Activated naive CD8-positive, alpha-beta T cell treated with anti-CD3 and anti-CD28 coated beads for 36 hours (primary cell): Measurements from ENCODE around the gene EPB41L1. TPM values are rescaled to one million over a fixed set of nuclear protein-coding genes. Genes with fewer than 3 reads are reported as not detected.

ENCODE experiments used
- DNase-seq: peaks from one replicate; pipeline ENCODE4 v3.0.0; 2021
- H3K27ac Mint-ChIP-seq: one replicate; pipeline ENCODE4 v1.8.0; 2022; ENCODE audit warnings: mild to moderate bottlenecking, moderate library complexity, mixed read lengths
- H3K27me3 Mint-ChIP-seq: one replicate; pipeline ENCODE4 v1.8.0; 2022; ENCODE audit warnings: mild to moderate bottlenecking, mixed read lengths
- H3K36me3 Mint-ChIP-seq: one replicate; pipeline ENCODE4 v1.8.0; 2021; ENCODE audit warnings: mild to moderate bottlenecking, mixed read lengths
- H3K4me1 Mint-ChIP-seq: one replicate; pipeline ENCODE4 v1.8.0; 2021; ENCODE audit warnings: mixed read lengths
- H3K4me3 Mint-ChIP-seq: one replicate; pipeline ENCODE4 v1.8.0; 2022; ENCODE audit warnings: mild to moderate bottlenecking, moderate library complexity, mixed read lengths
- H3K9me3 Mint-ChIP-seq: one replicate; pipeline ENCODE4 v1.8.0; 2022; ENCODE audit warnings: mixed read lengths
- total RNA-seq, 2 experiments: library from RNA; stranded (reverse); gene quantifications; one replicate each; pipeline ENCODE4 v1.2.3, GENCODE V29; 2021

The EPB41L1 gene
- total RNA-seq, 2 experiments from 2014 or later, result 0.84 to 0.99 TPM

DNA sequence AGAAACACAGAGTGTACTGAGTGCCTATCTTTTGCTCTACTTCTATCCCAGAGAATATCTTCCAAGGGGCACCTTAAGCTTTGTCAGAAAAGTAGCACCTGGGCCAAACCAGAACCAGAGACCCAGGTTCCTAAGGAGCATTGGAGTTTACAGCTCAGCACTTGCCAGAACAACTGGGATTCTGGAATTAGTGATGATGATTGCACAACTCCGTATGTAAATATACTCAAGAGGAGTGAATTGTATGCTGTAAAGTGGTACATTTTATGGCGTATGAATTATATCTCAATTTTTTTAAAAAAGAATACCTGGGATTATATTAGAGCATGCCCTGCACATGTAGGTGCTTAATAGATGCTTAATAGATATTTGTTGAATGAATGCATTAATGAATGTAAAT lies 36.2 kb upstream of the EPB41L1 start:
- Mint-ChIP-seq H3K4me3 (no peak overlapping the region), H3K36me3 (no peaks in the 10 kb centered on the region), H3K27me3 (peaks cover 5% of the 10 kb centered on the region), H3K9me3 (no peaks in the 10 kb centered on the region), H3K4me1 (no peaks in the 10 kb centered on the region), H3K27ac (no peak overlapping the region)
- no peak for DNase-seq

DNA sequence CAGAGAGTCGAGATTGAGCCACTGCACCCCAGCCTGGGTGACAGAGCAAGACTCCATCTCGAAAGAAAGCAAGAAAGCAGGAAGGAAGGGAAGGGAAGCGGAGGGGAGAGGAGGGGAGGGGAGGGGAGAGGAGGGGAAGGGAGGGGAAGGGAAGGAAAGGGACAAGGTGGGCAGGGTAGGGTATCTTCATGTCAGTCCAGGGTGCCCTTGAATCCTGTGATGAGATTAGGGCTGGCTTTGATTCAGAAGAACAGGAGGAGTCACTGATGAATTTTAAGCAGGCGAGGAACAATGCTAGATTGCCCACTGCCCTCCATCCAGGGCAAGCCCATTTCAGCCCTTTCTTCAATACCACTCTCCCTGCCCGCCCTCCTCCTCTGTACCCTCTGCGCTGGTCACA lies 35.0 kb upstream of the EPB41L1 start:
- H3K9me3 Mint-ChIP-seq, result no peaks in the 10 kb centered on the region
- peaks cover 5% of the 10 kb centered on the region for H3K27me3 Mint-ChIP-seq
- no peak for DNase-seq
- H3K36me3 Mint-ChIP-seq, result no peaks in the 10 kb centered on the region
- no peak overlapping the region for H3K27ac Mint-ChIP-seq
- no peaks in the 10 kb centered on the region for H3K4me1 Mint-ChIP-seq
- no peak overlapping the region for H3K4me3 Mint-ChIP-seq

DNA sequence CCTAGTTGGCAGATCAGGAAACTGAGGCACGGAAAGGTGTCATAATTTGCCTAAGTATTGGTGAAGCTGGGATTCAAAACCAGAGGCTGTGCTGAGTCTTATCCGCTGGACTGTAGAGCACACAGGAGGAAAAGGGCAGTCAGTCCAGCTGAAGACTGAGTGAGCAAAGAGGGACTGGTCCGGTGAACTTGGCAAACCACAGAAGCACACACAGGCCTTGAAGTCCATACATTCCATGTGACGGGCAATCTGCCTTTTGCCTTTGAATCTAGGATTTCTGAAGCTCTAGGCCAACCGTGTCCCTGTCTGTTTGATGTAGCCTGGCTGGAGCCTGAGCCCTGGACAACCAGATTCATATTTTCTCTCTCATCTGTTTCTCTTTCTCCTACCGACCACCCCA lies 34.3 kb upstream of the EPB41L1 start:
- no peak for DNase-seq
- Mint-ChIP-seq H3K36me3 (no peaks in the 10 kb centered on the region), H3K27me3 (peaks cover 5% of the 10 kb centered on the region), H3K9me3 (no peaks in the 10 kb centered on the region), H3K27ac (no peak overlapping the region), H3K4me1 (no peaks in the 10 kb centered on the region), H3K4me3 (no peak overlapping the region)

- H3K4me1 Mint-ChIP-seq, result no peaks in the 10 kb centered on the region
- no peaks in the 10 kb centered on the region for H3K9me3 Mint-ChIP-seq
- DNase-seq, result no peak
- H3K36me3 Mint-ChIP-seq, result no peaks in the 10 kb centered on the region
- H3K27me3 Mint-ChIP-seq, result peaks cover 3% of the 10 kb centered on the region
- H3K4me3 Mint-ChIP-seq, result no peak overlapping the region
- H3K27ac Mint-ChIP-seq, result no peak overlapping the region
These were observed 33.5 kb upstream of the EPB41L1 start for GRCh38 chr20:36120991-36121390.

DNA sequence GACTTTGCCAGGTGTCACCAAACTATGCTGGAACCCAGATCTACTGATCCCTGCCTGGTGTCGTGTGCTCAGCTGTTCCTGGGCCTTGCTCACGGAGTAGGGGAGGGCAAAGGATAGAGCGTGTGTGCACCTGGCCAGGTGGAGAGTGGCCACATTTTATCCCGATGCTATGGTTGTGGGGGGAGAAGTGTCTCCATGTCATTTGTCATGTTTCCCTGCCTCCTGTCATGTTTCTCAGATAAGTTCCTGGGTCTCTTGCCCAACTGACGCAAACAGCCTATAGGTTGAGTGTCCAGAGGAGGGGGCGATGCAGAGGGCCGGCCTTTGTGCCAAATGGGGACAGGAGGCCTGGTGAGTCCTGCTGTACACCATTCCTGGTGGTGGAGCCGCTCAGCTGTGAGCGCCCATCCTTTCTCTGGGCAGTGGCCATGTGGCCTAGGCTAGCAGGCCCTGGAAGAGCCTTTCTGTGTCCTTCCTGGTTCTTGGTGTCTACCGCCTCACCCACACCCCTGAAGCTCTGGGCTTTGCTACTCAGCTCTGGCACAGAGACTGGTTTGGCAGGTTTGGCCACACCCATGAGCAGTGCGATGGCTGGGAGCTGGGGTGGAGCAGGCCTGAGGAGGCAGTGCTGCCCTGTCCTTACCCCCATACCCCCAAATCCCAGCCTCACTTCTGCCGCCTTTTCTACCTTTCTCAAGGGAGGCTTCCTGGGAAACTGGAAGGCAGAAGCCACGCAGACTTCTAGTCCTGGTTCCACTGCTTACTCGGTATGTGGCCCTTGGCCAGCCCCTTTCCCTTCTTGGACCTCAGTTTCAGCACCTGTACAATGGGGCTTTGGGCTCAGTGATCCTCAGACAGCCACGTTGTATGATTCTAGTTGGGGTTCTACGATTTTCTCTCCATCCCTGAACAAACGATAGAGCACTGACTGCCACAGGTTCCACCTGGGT lies 32.3 kb upstream of the EPB41L1 start:
- no peak for DNase-seq
- no peaks in the 10 kb centered on the region for H3K9me3 Mint-ChIP-seq
- H3K27me3 Mint-ChIP-seq, result no peaks in the 10 kb centered on the region
- H3K27ac Mint-ChIP-seq, result no peak overlapping the region
- no peak overlapping the region for H3K4me3 Mint-ChIP-seq
- H3K36me3 Mint-ChIP-seq, result no peaks in the 10 kb centered on the region
- no peaks in the 10 kb centered on the region for H3K4me1 Mint-ChIP-seq

- Mint-ChIP-seq H3K9me3 (no peaks in the 10 kb centered on the region), H3K27ac (no peak overlapping the region), H3K27me3 (no peaks in the 10 kb centered on the region), H3K36me3 (no peaks in the 10 kb centered on the region), H3K4me1 (no peaks in the 10 kb centered on the region), H3K4me3 (no peak overlapping the region)
- no peak for DNase-seq
These were observed 31.6 kb upstream of the EPB41L1 start for GRCh38 chr20:36122931-36123288.

GRCh38 chr20:36125097-36125496 lies 29.4 kb upstream of the EPB41L1 start:
- Mint-ChIP-seq H3K27me3 (no peaks in the 10 kb centered on the region), H3K27ac (no peak overlapping the region), H3K4me3 (no peak overlapping the region), H3K4me1 (no peaks in the 10 kb centered on the region), H3K9me3 (no peaks in the 10 kb centered on the region), H3K36me3 (no peaks in the 10 kb centered on the region)
- no peak for DNase-seq

DNA sequence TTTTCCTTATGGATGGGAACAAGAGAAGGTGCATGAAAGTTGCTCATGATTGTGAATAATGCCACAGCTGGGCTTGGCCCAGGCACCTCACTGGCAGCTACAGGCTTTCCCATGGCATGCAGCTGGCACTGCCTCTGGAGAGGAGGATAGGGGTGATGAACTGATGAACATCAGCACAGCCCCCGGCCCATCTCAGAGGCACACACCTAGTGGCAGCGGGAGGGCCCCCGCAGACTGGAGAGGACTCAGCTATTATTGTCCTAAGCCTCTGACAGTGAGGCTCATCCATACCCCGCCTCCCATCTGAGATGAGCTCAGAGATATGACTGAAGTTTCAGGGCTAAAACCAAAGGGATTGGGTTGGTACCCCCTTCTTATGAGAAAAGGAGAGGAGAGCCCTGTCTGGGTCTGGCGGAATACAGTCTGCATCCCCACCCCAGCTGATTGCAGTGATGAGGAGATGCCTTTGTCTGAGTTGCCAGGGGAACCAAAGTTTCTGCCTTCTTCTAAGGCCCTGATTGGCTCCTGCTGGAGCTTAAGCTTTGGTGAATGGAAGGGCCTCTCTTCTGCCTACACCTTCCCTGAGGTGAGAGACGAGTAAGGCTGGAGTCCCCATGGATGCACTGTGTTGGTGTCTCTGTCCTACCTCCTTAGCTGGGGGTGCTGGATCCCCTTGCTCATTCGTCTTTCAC lies 27.6 kb upstream of the EPB41L1 start:
- DNase-seq, result no peak
- H3K9me3 Mint-ChIP-seq, result no peaks in the 10 kb centered on the region
- H3K27ac Mint-ChIP-seq, result no peak overlapping the region
- H3K27me3 Mint-ChIP-seq, result no peaks in the 10 kb centered on the region
- H3K36me3 Mint-ChIP-seq, result no peaks in the 10 kb centered on the region
- H3K4me3 Mint-ChIP-seq, result no peak overlapping the region
- H3K4me1 Mint-ChIP-seq, result no peaks in the 10 kb centered on the region

- no peaks in the 10 kb centered on the region for H3K36me3 Mint-ChIP-seq
- H3K27me3 Mint-ChIP-seq, result no peaks in the 10 kb centered on the region
- H3K4me3 Mint-ChIP-seq, result no peak overlapping the region
- H3K27ac Mint-ChIP-seq, result no peak overlapping the region
- no peaks in the 10 kb centered on the region for H3K4me1 Mint-ChIP-seq
- DNase-seq, result no peak
- no peaks in the 10 kb centered on the region for H3K9me3 Mint-ChIP-seq
These were observed 25.9 kb upstream of the EPB41L1 start for GRCh38 chr20:36128463-36129159.

DNA sequence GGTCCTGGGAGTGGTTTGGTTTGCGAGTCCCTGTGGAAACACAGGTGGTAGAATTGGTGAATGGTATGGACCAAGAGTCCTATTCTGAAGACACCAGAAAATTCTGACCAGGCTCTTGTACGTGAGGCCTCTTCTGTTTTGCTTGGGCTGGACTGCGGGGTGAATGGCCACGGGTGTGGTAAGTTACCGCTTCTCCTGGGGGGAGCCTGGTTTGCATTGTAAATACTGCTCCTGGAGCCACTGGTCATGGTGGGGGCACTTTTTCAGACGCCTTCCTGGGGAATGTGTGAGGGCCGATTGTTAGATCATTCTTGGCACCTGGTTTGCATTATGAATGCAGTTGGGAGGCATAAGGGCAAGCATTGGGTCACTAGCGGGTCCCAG lies 25.4 kb upstream of the EPB41L1 start:
- Mint-ChIP-seq H3K27me3 (no peaks in the 10 kb centered on the region), H3K9me3 (no peaks in the 10 kb centered on the region), H3K27ac (no peak overlapping the region), H3K4me1 (no peaks in the 10 kb centered on the region), H3K4me3 (no peak overlapping the region), H3K36me3 (no peaks in the 10 kb centered on the region)
- no peak for DNase-seq

GRCh38 chr20:36130390-36130789 lies 24.1 kb upstream of the EPB41L1 start:
- Mint-ChIP-seq H3K27ac (no peak overlapping the region), H3K4me1 (no peaks in the 10 kb centered on the region), H3K4me3 (no peak overlapping the region), H3K9me3 (no peaks in the 10 kb centered on the region), H3K36me3 (no peaks in the 10 kb centered on the region), H3K27me3 (no peaks in the 10 kb centered on the region)
- DNase-seq, result no peak

DNA sequence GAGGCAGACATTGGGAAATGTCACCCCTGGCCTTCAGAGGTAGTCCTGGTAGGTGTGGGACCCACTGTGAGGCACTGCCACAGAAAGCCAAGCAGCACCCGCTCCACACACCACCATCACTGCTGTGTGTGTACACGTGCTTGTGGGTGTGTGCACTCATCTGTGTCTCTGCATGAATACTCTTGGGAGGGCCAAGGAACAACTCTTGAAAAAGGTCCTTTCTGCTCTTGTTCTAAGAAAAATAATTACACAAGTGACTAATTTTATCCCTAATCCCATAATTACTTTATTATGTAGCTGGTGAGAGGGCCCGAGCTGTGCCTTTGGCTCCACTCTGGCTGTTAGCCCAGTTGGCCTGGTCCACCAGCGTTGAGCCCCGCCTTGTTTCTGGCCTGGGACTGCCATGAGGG lies 21.7 kb upstream of the EPB41L1 start:
- no peak overlapping the region for H3K4me3 Mint-ChIP-seq
- H3K9me3 Mint-ChIP-seq, result no peaks in the 10 kb centered on the region
- H3K36me3 Mint-ChIP-seq, result no peaks in the 10 kb centered on the region
- no peaks in the 10 kb centered on the region for H3K4me1 Mint-ChIP-seq
- no peak overlapping the region for H3K27ac Mint-ChIP-seq
- DNase-seq, result no peak
- no peaks in the 10 kb centered on the region for H3K27me3 Mint-ChIP-seq

- no peak for DNase-seq
- H3K27me3 Mint-ChIP-seq, result peaks cover 6% of the 10 kb centered on the region
- H3K27ac Mint-ChIP-seq, result no peak overlapping the region
- H3K36me3 Mint-ChIP-seq, result no peaks in the 10 kb centered on the region
- peaks cover 1% of the 10 kb centered on the region for H3K4me1 Mint-ChIP-seq
- no peaks in the 10 kb centered on the region for H3K9me3 Mint-ChIP-seq
- H3K4me3 Mint-ChIP-seq, result no peak overlapping the region
These were observed 20.7 kb upstream of the EPB41L1 start for GRCh38 chr20:36133821-36134220.

- Mint-ChIP-seq H3K9me3 (no peaks in the 10 kb centered on the region), H3K27ac (no peak overlapping the region), H3K4me1 (peaks cover 1% of the 10 kb centered on the region), H3K36me3 (no peaks in the 10 kb centered on the region), H3K4me3 (no peak overlapping the region), H3K27me3 (peaks cover 6% of the 10 kb centered on the region)
- no peak for DNase-seq
These were observed 19.4 kb upstream of the EPB41L1 start for GRCh38 chr20:36135159-36135558.

DNA sequence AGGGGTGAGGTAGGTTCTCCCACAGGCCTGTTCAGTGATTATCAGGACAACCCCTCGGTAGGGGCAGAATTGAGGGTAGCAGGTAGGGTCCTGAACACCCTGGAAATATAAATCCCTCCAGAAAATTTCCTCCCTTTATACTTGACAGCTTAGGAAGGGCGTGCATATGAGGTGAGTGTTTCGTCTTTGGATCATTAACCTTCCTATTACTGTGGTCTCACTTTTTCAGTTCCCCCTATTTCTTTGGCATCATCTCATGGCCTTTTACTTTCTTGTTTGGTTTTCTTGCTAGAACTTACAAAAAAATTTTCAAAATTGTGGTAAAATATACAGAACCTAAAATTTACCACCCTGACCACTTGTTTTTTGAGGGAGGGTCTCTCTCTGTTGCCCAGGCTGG lies 18.7 kb upstream of the EPB41L1 start:
- no peak overlapping the region for H3K4me3 Mint-ChIP-seq
- H3K27me3 Mint-ChIP-seq, result peaks cover 6% of the 10 kb centered on the region
- no peaks in the 10 kb centered on the region for H3K9me3 Mint-ChIP-seq
- no peak overlapping the region for H3K27ac Mint-ChIP-seq
- peaks cover 1% of the 10 kb centered on the region for H3K4me1 Mint-ChIP-seq
- H3K36me3 Mint-ChIP-seq, result no peaks in the 10 kb centered on the region
- DNase-seq, result no peak
